HG03439 (cell line): ENCODE measurements around the gene MRPS6.

Source experiments
- ATAC-seq: cut with Tn5 transposase; IDR thresholded peaks from one replicate; pipeline ENCODE4 v1.9.1; 2021; ENCODE audit warnings: mild to moderate bottlenecking, moderate library complexity; ENCODE audit not compliant: unreplicated experiment

MRPS6 gene

GRCh38 chr21:34177919-34178567 lies 104.7 kb downstream of the MRPS6 start:
- ATAC-seq = no peak

- ATAC-seq = no peak
Observed at GRCh38 chr21:34179204-34179935, 106.0 kb downstream of the MRPS6 start.

GRCh38 chr21:34180407-34180806 lies 107.0 kb downstream of the MRPS6 start:
- no peak for ATAC-seq

- no peak for ATAC-seq
Observed at GRCh38 chr21:34180826-34181359, 107.5 kb downstream of the MRPS6 start.

- no peak for ATAC-seq
Observed at GRCh38 chr21:34181431-34182039, 108.2 kb downstream of the MRPS6 start.

- ATAC-seq = no peak
Observed at GRCh38 chr21:34182436-34182835, 109.1 kb downstream of the MRPS6 start.

- ATAC-seq = no peak
Observed at GRCh38 chr21:34183331-34183928, 110.1 kb downstream of the MRPS6 start.

GRCh38 chr21:34184232-34184631 lies 110.9 kb downstream of the MRPS6 start:
- no peak for ATAC-seq

- no peak for ATAC-seq
Observed at GRCh38 chr21:34185026-34185750, 111.8 kb downstream of the MRPS6 start.

- ATAC-seq = no peak
Observed at GRCh38 chr21:34186109-34186719, 112.8 kb downstream of the MRPS6 start.

GRCh38 chr21:34187935-34188334 lies 114.6 kb downstream of the MRPS6 start:
- no peak for ATAC-seq

- no peak for ATAC-seq
Observed at GRCh38 chr21:34189506-34189905, 116.1 kb downstream of the MRPS6 start.

- no peak for ATAC-seq
Observed at GRCh38 chr21:34190576-34191321, 117.4 kb downstream of the MRPS6 start.

GRCh38 chr21:34191876-34192275 lies 118.5 kb downstream of the MRPS6 start:
- no peak for ATAC-seq
